Progenitor cell of endocrine pancreas (in vitro differentiated cells): ENCODE data around the gene MAGEA6. TPM values are rescaled to one million over a fixed set of nuclear protein-coding genes. Genes with fewer than 3 reads are reported as not detected.
A peak's percentile ranks its signal among the peaks of the same experiment; 100 is the strongest.
"Not testable (repeated sequence)": the region's sequence is repeated elsewhere in the genome, so short reads cannot be mapped to it uniquely, and the experiment has no call there.

ENCODE experiments used
- DNase-seq: peaks from one replicate; pipeline ENCODE4 v3.0.0; 2021; ENCODE audit warnings: low spot score; ENCODE audit not compliant: unreplicated experiment
- H3K27ac Mint-ChIP-seq: 2 replicates; pipeline ENCODE4 v1.8.0; 2021; ENCODE audit warnings: mild to moderate bottlenecking, moderate library complexity, mixed read lengths
- H3K27me3 Mint-ChIP-seq: 2 replicates; pipeline ENCODE4 v1.8.0; 2021; ENCODE audit warnings: mixed read lengths
- H3K36me3 Mint-ChIP-seq: 2 replicates; pipeline ENCODE4 v1.8.0; 2022; ENCODE audit warnings: mixed read lengths; ENCODE audit not compliant: insufficient read depth
- H3K4me1 Mint-ChIP-seq: 2 replicates; pipeline ENCODE4 v1.8.0; 2021; ENCODE audit warnings: low read depth, mixed read lengths
- H3K4me3 Mint-ChIP-seq: 2 replicates; pipeline ENCODE4 v1.8.0; 2021; ENCODE audit warnings: low read depth, mild to moderate bottlenecking, moderate library complexity, mixed read lengths
- H3K9me3 Mint-ChIP-seq: 2 replicates; pipeline ENCODE4 v1.8.0; 2021; ENCODE audit warnings: low read depth, mixed read lengths
- CTCF ChIP-seq: fragments of 200-600 bp; sonication (generic); IDR thresholded peaks from one replicate; pipeline ENCODE4 v1.5.0; 2021; ENCODE audit warnings: antibody characterized with exemption, mild to moderate bottlenecking; ENCODE audit not compliant: unreplicated experiment
- long read RNA-seq: library from polyadenylated mRNA; unstranded; transcript quantifications from one replicate; pipeline ENCODE4 v2.0.0, GENCODE V29; 2020
- total RNA-seq: library from RNA; stranded (reverse); gene quantifications from 2 replicates; pipeline ENCODE4 v1.2.1, GENCODE V29; 2021

Gene MAGEA6
- total RNA-seq: not detected in 2 replicates
- long read RNA-seq: 0 reads

GRCh38 chrX:152769549-152770289, at the start of gene MAGEA6:
MAGEA6 (minus strand) TSS chrX:152769689; CDS start chrX:152767650, 2,039 bp downstream.
- not testable (repeated sequence) for H3K9me3 Mint-ChIP-seq, H3K36me3 Mint-ChIP-seq, DNase-seq, H3K27ac Mint-ChIP-seq, H3K4me1 Mint-ChIP-seq, H3K27me3 Mint-ChIP-seq, H3K4me3 Mint-ChIP-seq

GRCh38 chrX:152819266-152819665, 49.8 kb upstream of the MAGEA6 start:
- Mint-ChIP-seq H3K36me3 (no peaks in the 10 kb centered on the region), H3K9me3 (peaks cover 10% of the 10 kb centered on the region), H3K4me1 (no peaks in the 10 kb centered on the region), H3K4me3 (no peak overlapping the region), H3K27me3 (peaks cover 12% of the 10 kb centered on the region), H3K27ac (no peak overlapping the region)
- TF ChIP-seq CTCF: no peak
- DNase-seq: no peak

GRCh38 chrX:152818356-152818755, 48.9 kb upstream of the MAGEA6 start:
- Mint-ChIP-seq H3K4me1 (no peaks in the 10 kb centered on the region), H3K4me3 (no peak overlapping the region), H3K27ac (no peak overlapping the region), H3K36me3 (no peaks in the 10 kb centered on the region), H3K27me3 (peaks cover 16% of the 10 kb centered on the region), H3K9me3 (peaks cover 16% of the 10 kb centered on the region)
- no peak for DNase-seq
- no peak for TF ChIP-seq CTCF

GRCh38 chrX:152817078-152817764, 47.7 kb upstream of the MAGEA6 start:
- no peak for DNase-seq
- H3K4me3 Mint-ChIP-seq: no peak overlapping the region
- no peak overlapping the region for H3K27ac Mint-ChIP-seq

GRCh38 chrX:152814048-152814447, 44.6 kb upstream of the MAGEA6 start:
- DNase-seq: no peak
- Mint-ChIP-seq H3K27me3 (peaks cover 6% of the 10 kb centered on the region), H3K36me3 (no peaks in the 10 kb centered on the region), H3K27ac (no peak overlapping the region), H3K4me1 (no peaks in the 10 kb centered on the region), H3K4me3 (no peak overlapping the region), H3K9me3 (peaks cover 20% of the 10 kb centered on the region)
- no peak for TF ChIP-seq CTCF

More at GRCh38 chrX:152817078-152817764, 47.7 kb upstream of the MAGEA6 start:
- Mint-ChIP-seq H3K36me3 (no peaks in the 10 kb centered on the region), H3K4me1 (no peaks in the 10 kb centered on the region), H3K27me3 (peaks cover 16% of the 10 kb centered on the region), H3K9me3 (peaks cover 16% of the 10 kb centered on the region)
- peak; percentile 55 for TF ChIP-seq CTCF
